Activated T-cell treated with anti-CD3 and anti-CD28 coated beads for 24 hours (primary cell): ENCODE measurements around the gene USP32.
"Not testable (repeated sequence)": the region's sequence is repeated elsewhere in the genome, so short reads cannot be mapped to it uniquely, and the experiment has no call there.

Experiments
- DNase-seq: peaks from one replicate; pipeline ENCODE4 v3.0.0-alpha.2; 2020; ENCODE audit warnings: low read depth

The USP32 gene, protein sequence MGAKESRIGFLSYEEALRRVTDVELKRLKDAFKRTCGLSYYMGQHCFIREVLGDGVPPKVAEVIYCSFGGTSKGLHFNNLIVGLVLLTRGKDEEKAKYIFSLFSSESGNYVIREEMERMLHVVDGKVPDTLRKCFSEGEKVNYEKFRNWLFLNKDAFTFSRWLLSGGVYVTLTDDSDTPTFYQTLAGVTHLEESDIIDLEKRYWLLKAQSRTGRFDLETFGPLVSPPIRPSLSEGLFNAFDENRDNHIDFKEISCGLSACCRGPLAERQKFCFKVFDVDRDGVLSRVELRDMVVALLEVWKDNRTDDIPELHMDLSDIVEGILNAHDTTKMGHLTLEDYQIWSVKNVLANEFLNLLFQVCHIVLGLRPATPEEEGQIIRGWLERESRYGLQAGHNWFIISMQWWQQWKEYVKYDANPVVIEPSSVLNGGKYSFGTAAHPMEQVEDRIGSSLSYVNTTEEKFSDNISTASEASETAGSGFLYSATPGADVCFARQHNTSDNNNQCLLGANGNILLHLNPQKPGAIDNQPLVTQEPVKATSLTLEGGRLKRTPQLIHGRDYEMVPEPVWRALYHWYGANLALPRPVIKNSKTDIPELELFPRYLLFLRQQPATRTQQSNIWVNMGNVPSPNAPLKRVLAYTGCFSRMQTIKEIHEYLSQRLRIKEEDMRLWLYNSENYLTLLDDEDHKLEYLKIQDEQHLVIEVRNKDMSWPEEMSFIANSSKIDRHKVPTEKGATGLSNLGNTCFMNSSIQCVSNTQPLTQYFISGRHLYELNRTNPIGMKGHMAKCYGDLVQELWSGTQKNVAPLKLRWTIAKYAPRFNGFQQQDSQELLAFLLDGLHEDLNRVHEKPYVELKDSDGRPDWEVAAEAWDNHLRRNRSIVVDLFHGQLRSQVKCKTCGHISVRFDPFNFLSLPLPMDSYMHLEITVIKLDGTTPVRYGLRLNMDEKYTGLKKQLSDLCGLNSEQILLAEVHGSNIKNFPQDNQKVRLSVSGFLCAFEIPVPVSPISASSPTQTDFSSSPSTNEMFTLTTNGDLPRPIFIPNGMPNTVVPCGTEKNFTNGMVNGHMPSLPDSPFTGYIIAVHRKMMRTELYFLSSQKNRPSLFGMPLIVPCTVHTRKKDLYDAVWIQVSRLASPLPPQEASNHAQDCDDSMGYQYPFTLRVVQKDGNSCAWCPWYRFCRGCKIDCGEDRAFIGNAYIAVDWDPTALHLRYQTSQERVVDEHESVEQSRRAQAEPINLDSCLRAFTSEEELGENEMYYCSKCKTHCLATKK (N-terminal part only)

DNA sequence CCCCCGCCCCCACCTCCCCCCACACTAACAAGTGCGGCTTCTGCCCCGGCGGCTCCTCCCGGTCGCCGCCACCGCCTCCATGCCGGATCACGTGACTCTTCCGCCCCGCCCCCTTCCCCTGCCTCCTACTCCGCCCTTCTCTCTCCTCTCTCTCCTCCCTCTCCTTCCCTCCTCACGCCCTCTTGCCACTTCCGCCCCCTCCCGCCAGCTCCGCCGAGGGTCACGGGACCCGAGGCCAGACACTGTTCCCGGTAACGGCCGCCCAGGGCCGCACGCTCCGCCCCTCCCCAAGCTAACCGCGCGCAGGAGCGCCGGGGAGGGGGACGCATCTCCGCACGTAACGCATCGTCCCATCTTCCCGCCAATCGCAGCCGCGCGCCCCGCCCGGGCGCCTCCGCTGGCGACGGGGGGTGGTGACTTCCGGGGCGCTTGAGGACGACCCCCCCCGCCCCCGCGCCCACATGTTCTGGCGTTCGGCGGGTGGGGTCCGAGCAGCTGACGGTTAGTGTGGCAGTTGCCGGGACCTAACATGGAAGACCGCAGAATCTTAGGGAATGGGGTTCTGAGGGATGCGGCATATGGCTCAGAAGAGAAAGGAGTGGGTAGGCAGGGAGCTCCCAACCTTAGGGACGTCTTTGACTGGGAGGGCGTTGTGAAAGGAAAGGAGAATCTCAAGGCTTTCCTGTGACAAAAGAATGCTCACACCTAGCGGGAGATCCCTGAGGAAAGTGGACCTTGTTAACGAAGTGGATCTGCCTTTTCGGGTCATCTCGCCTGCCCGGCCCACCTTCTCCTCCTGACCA, at the start of gene USP32:
USP32 (minus strand) TSS at position 92 of the 803 bp plus-strand sequence. CDS start 194 bp downstream, outside the sequence.
- DNase-seq = peak; percentile 96

DNA sequence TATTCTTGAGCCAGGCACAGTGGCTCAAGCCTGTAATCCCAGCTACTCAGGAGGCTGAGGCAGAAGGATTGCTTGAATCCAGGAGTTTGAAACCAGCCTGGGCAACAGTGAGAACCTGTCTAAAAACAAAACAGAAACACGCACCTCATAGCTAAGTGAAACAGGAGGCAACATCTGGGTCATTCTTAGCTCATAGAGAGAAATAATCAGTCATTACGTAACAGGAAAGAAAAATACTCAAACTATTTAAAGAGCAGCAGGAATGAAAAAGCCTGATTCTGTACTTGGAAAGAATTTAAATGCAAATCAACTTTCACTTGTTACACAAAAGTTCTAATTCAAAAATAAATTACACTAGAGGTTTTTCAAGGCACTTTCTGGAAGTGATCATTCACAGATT, 47.6 kb upstream of the USP32 start:
- DNase-seq = no peak

DNA sequence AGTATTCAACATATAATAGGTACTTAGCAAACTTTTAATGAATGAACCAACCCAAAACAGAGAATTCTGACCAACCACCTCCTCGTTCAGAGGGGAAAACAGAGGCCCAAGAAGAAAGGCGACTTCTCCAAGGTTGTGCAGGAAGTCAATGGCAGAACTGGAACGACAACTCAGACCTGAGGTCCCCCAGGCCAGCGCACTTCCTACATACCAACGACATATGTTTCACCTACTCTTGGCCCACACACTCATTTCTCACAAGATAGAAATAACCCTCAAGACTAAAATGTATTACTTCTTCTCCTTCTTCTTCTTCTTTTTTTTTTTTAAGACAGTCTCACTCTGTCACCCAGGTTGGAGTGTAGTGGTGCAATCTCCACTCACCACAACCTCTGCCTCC, 44.7 kb upstream of the USP32 start:
- DNase-seq = no peak

DNA sequence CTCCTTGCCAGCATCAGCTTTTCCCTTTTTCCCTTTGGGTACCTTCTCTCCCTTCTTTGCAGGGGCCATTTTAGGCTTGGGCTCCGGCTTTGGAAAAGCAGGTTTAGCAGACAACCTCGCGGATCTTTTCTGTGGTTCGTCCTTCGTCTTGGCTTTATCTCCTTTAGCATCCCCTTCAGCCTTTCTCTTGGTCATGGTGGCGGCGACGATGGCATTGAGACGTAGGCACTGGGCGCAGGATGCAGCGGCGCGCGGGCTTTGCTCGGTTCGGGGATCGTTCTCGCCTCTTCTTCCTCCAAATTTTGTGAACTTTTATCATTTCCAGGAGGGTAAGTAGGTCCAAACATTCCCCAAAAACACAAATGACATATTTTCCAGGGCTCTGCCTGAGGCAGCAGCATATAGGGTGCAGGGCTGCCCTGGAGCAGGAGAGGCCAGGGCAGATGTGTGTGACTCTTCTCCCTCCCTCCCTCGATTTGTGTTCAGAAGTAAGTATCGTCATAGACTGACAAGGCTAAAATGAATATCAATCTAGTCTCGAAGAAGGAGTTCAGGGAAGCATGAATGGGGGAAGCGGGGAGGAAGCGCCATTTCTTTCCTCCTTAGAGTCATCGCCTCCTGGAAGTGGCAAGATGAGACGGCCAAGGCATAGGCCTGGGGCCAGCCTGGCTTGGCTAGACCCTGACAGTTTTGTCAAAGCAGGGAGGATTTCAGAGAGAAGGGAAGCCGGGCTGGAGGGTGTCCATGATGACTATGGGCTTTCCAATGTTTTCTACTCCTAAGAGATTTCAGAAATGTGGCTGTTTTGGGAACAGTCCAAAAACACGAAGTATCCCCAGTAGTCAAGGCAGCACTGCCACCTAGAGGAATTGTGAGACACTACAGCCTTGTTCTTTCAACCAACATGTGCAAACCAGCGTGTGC, 43.6 kb upstream of the USP32 start:
- peak; percentile 40 for DNase-seq

DNA sequence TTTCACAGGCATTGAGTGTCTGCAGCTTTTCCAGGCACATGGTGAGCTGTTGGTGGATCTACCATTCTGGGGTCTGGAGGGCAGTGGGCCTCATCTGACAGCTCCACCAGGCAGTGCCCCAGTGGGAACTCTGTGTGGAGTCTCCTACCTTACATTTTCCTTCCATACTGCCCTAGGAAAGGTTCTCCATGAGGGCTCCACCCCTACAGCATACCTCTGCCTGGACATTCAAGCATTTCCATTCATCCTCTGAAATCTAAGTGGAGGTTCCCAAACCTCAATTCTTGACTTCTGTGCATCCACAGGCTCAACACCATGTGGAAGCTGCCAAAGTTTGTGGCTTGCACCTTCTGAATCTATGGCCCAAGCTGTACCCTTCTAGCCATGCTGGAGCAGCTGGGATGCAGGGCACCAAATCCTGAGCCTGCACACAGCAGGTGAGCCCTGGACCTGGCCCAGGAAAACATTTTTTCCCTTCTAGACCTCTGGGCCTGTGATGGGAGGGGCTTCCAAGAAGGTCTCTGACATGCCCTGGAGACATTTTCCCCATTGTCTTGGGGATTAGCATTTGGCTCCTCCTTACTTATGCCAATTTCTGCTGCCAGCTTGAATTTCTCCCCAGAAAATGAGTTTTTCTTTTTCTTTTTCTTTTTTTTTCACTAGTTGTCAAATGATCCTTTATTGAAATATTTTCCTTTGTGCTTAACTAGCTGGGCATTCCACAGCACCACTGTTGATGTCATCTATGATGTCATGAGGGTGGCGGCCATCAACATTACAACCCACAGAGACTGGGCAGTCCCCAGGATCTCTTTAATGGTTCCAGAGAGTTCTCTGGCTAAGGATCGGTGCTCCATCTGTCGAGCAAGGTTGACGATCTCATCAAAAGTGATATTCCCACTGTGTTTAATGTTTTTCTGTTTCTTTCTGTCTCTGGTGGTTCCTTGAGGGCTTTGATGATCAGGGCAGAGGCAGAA, 41.4 kb upstream of the USP32 start:
- DNase-seq = not testable (repeated sequence)

DNA sequence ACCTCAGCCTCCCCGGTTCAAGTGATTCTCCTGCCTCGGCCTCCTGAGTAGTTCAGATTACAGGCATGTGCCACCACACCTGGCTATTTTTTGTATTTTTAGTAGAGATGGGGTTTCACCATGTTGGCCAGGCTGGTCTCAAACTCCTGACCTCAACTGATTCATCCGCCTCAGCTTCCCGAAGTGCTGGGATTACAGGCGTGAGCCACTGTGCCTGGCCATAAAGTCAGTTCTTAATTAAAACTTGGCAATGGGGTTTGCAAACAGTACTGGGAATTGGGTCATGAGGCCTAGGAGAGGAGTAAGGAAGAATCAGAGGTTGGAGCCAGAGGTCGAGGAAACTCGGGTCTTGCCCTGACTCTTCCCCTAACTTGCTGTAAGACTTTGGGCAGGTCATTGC, 38.6 kb upstream of the USP32 start:
- DNase-seq = not testable (repeated sequence)

DNA sequence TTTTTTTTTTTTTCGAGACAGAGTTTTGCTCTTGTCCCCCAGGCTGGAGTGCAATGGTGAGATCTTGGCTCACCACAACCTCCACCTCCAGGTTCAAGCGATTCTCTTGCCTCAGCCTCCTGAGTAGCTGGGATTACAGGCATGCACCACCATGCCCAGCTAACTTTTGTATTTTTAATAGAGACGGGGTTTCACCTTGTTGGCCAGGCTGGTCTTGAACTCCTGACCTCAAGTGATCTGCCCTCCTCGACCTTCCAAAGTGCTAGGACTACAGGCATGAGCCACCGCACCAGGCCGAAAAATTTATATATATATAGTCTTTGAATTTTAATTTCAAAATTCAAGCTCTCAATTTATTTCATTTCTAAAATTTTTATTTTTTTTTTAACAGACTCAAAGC, 36.6 kb upstream of the USP32 start:
- DNase-seq = not testable (repeated sequence)

DNA sequence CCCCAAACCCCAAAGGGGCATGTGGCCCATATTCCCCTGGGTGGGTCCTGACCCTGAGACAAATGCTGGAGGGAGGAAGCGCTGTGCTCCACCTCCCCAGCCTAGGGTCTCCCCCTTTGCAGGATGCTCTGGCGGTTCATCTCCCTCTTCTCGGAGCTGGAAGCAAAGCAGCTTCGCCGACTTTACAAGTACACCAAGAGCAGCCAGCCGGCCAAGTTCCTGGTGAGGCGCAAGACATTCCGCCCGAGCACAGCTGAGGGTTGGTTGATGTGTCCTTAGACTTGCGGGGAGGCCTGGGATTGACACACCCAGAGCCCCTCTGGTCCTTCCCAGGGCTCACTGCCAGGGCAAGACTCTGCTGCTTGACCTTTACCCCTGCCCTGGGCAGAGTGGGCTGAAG, 34.7 kb upstream of the USP32 start:
- DNase-seq = no peak

DNA sequence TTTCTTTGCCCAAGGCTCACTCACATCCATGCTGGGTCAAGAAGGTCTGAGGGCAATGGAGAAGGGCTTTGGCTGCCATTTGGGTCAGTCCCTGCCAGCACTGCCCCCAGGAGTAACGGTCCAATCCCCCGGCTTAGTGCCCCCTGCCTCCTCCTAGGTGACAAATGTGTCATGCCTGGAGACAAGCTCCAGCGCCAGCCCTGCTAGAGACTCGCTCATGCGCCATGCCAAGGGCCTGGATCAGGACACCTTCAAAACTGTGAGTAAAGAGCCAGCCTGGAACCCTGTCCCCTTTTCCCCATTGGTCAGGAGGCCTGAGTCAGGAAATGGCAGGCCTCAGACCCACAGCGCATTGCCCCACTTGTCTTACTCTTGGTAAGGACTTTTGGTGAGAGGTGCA, 33.7 kb upstream of the USP32 start:
- no peak for DNase-seq

DNA sequence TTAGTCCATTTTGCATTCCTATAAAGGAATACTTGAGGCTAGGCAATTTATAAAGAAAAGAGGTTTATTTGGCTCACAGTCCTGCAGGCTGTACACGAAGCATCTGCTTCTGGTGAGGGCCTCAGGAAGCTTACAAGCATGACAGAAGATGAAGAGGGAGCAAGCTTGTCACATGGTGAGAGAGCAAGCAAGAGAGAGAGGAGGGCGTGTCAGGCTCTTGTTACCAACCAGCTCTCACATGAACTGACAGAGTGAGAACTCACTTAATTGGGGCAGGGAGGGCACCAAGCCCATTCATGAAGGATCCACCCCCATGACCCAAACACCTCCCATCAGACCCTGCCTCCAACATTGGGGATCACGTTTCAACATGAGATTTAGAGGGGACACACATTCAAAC, 31.9 kb upstream of the USP32 start:
- no peak for DNase-seq

DNA sequence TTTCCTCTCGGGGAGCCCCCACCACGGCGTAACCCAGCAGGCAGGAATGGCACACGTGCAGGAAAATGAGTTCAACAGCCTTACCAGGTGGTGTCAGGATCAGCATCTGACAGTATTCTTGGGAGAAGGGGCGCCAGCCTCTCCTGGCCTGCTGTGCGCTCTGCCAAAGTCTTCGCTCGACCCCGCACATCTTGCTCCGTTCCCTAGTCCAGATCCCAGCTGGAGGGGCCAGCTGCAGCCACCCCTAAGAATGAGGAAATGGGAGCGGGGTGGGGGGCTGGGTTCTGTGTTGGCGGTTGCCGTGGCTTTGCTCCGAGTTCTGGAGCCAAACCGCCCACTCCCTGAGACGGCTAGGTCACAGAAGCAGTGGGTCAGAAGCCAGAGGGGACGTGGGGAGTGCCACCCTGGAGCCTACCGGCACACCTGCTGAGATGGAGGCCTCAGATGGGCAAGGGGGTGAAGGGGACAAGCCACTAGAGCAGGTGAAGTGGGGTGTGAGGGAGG, 30.3 kb upstream of the USP32 start, which contains the start of gene CHCT1:
CHCT1 (plus strand) TSS at position 328 of the 504 bp plus-strand sequence; CDS start at position 432, 104 bp downstream.
- no peak for DNase-seq

DNA sequence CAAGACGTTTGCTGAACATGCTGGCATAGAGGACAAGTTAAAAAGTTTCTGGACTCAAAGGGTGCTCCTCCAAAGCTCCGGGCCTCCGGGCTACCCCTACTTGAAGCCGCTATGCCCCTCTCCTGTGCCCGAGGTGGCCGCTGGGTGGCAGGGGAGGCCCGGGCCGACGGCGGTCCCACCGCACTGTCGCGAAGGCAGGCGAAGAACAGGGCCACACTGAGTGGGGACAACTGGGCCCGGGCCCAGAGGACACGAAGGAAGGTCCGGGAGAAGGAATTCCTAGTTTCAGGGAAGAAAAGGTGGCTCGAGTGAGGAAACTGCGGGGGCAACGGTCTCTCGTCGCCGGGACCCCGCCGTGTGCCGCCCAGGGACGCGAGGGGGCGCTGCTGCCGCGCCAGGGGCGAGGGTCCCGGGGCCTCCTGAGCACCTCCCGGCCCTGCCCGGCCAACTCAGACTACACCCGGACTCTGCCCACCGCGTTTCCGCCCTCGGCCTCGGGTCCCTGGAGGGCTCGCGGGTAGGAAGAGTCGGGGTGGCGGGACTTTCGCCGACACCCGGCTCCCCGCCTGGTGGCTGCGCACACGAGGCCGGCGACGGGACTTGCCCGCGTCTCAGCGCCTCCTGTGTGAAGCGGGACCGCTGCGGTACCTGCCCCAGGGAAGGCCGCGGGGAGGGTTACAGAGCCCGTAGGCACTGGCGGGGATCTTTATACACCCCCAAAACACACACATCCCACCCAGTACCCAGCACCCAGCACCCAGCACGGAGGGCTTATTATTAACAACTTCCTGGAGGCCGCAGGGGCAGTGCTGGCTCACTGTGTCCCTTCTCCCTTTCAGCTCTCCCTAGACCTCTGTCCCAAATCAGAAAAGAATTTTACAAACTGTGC, 29.6 kb upstream of the USP32 start:
- peak; percentile 66 for DNase-seq

DNA sequence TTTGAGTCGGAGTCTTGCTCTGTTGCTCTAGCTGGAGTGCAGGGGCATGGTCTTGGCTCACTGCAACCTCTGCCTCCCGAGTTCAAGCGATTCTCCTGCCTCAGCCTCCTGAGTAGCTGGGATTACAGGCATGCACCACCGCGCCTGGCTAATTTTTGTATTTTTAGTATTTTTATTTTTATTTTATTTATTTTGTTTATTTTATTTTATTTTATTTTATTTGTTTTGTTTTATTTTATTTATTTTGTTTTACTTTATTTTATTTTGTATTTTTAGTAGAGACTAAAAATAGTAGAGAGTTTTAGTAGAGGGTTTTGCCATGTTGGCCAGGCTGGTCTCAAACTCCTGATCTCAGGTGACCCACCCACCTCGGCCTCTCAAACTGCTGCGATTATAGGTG, 27.9 kb upstream of the USP32 start:
- not testable (repeated sequence) for DNase-seq

DNA sequence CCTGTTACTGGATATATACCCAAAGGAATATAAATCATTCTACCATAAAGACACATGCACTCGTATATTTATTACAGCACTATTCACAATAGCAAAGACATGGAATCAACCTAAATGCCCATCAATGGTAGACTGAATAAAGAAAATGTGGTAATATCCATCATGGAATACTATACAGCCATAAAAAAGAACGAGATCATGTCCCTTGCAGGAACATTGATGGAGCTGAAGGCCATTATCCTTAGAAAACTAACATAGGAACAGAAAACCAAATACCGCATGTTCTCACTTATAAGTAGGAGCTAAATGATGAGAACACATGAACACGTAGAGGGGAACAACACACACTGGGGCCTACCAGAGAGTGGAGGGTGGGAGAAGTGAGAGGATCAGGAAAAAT, 27.1 kb upstream of the USP32 start:
- DNase-seq = not testable (repeated sequence)

DNA sequence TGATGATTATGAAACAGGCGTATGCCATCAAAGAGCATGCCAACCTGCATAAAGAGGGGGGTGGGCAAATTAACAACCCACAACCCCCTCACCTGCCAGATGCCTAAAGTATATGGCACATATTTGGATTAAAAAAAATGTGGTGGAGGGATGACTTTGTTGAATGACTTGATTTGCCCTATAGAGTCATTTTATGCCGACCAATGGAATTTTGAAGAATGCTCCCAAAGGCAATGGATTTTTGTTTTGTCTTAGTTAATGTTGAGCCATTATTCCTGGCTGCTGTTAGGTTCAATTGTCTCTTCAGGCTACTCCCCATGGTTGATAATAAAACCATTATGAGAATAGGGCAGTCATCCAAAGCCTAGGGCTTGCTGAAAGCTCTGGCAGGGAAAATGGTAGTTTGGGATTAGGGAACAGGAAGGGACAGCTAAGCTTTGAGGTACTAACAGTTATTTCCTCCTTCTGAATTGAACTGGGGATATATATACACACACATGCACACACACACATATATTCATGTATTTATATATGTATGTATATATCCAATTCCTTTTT, 24.5 kb upstream of the USP32 start:
- no peak for DNase-seq

DNA sequence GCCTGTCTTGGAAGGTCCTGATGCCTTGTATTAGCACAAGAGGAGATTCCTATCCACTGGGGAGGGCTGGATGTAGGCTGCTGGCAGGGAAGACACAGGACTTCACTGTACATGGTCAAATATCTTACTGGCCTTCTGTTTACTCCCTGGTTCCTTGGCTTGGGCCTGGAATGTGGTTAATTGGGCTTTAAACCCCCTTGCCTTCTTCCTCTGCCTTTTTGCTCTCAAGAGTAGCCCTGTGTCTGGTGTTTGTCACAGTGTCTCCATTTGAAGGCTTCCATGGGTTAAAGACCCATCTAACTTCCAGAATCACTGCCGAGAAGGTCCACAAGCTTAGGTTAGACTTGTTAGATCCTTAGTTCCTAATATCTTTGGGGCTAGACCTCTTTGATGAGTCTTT, 23.2 kb upstream of the USP32 start:
- DNase-seq = no peak

DNA sequence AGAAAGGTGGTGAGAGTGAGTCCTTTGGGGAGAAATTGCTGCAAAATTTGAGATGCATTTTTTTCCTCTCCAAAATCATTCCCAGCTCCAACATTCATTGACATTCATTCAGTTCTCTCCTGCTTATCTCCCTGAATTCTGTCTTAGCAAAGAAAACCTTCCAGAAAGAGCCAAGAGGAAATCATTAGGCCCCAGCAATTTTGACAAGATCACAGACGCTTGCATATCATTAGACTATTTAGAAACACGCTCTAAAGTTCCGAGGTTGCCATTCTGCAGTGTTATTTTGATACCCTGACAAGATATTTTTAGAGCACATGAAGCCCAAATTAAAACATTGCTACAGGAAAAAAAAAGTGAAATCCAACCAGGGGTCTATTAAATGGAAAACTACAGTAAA, 20.8 kb upstream of the USP32 start:
- DNase-seq = no peak
